Neural crest cell (in vitro differentiated cells): ENCODE measurements around the gene SYTL1. TPM values are rescaled to one million over a fixed set of nuclear protein-coding genes. Genes with fewer than 3 reads are reported as not detected.

ENCODE experiments used
- DNase-seq: peaks from one replicate; pipeline ENCODE4 v3.0.0; 2021; ENCODE audit warnings: low read depth, mixed read lengths, low spot score
- H3K27ac Mint-ChIP-seq: one replicate; pipeline ENCODE4 v1.8.0; 2021; ENCODE audit warnings: mild to moderate bottlenecking, mixed read lengths; ENCODE audit not compliant: unreplicated experiment
- H3K27me3 Mint-ChIP-seq: 2 replicates; pipeline ENCODE4 v1.8.0; 2021; ENCODE audit warnings: low read depth, mild to moderate bottlenecking, mixed read lengths
- H3K36me3 Mint-ChIP-seq: 2 replicates; pipeline ENCODE4 v1.8.0; 2021; ENCODE audit warnings: low read depth, mild to moderate bottlenecking, mixed read lengths
- H3K4me1 Mint-ChIP-seq: 2 replicates; pipeline ENCODE4 v1.8.0; 2021; ENCODE audit warnings: mixed read lengths
- H3K4me3 Mint-ChIP-seq: one replicate; pipeline ENCODE4 v1.8.0; 2021; ENCODE audit warnings: mild to moderate bottlenecking, mixed read lengths
- H3K9me3 Mint-ChIP-seq: 2 replicates; pipeline ENCODE4 v1.8.0; 2021; ENCODE audit warnings: mixed read lengths
- total RNA-seq: library from RNA; stranded (reverse); gene quantifications from 2 replicates; pipeline ENCODE4 v1.2.1, GENCODE V29; 2021
- TF ChIP-seq, protein P1 (sequence below): fragments of 200-600 bp; sonication (generic); conservative IDR thresholded peaks from 2 replicates; pipeline ENCODE4 v1.5.0; 2021; ENCODE audit warnings: antibody characterized with exemption, mild to moderate bottlenecking

The SYTL1 gene
- total RNA-seq, 1 donor from 2014 or later = 0.72 TPM

DNA sequence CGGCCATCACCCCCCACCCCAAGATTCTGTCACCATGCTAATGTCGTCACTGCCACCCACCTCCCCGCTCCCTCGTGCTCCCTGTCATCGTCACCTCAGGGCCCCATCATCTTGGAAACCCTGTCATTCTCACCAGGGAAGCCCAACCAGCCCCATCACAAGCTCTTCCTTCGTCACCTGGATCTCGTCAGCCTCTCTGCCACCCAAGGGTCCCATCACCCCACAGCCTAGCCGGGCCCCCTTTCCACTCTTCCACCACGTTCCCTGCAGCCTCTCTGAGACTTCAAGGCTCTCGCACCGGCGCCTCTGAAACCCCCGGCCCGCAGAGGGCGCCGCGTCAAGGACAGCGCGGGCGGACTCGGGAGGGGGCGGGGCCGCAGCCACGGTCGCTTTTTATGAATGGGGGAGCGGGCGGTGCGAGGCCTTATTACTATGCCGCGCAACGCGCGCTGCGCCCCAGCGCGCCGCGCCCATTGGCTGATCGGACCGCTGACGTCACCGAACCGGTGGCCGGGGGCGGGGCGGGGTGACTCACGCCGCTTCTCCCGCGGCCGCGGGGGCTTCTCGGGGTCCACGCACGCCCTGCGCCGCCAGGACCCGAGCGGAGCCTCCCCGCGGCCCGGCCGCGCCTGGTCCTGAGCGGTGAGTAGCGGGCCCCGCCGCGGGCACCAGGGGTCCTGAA lies 50.4 kb downstream of the SYTL1 start, which contains the start of gene GPR3:
TSS of gene GPR3 (plus strand) at position 527 of the 682 bp plus-strand sequence. CDS start 1,177 bp downstream, outside the sequence.
- Mint-ChIP-seq H3K36me3 (no peaks in the 10 kb centered on the region), H3K4me1 (peaks cover 21% of the 10 kb centered on the region), H3K27ac (peak within 1 kb of the TSS; percentile 94), H3K9me3 (no peaks in the 10 kb centered on the region), H3K4me3 (peak within 1 kb of the TSS; percentile 94), H3K27me3 (peaks cover 3% of the 10 kb centered on the region)
- peak; percentile 84 for DNase-seq
- TF ChIP-seq, protein P1, sequence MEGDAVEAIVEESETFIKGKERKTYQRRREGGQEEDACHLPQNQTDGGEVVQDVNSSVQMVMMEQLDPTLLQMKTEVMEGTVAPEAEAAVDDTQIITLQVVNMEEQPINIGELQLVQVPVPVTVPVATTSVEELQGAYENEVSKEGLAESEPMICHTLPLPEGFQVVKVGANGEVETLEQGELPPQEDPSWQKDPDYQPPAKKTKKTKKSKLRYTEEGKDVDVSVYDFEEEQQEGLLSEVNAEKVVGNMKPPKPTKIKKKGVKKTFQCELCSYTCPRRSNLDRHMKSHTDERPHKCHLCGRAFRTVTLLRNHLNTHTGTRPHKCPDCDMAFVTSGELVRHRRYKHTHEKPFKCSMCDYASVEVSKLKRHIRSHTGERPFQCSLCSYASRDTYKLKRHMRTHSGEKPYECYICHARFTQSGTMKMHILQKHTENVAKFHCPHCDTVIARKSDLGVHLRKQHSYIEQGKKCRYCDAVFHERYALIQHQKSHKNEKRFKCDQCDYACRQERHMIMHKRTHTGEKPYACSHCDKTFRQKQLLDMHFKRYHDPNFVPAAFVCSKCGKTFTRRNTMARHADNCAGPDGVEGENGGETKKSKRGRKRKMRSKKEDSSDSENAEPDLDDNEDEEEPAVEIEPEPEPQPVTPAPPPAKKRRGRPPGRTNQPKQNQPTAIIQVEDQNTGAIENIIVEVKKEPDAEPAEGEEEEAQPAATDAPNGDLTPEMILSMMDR = peak; percentile 62

DNA sequence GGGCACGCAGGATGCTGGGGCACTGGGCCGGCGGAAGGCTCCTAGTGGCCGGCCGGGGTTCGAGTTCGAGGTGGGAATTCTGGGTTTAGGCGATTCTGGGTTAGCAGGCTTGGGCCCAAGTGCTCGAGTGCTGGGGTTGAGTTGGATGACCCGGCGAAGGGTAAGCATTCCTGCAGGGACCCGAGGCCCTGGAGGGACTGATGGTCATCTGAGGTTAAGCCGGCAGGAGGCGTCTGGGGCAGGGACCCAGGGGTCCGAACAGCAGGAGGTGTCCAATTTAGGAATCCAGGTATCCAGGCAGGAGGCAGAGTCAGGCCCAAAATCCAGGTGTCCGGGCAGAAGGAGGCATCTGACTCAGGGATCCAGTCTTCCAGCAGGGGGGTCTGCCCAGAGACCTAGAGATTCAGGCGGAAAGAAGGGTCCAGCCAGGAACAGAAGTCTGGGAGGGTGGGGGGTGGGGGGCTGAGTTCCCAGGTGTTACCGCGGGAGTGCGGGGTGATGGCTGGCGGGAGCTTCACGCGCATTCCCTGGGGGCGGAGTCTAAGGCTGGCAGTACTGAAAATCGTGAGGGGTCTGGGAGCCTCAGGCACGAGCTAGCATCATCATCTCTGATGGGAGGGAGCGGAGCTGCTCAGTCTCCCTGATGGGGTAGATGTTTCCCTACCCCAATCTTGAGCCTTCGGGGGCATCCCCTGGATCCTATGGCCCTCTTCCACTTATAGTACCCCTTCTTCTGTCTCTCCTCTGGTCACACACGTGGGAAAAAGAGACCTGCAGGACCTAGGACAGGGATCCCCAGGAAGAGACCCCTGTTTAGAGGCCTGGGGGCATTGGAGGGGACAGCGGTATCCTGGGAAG lies 51.2 kb downstream of the SYTL1 start:
- no peaks in the 10 kb centered on the region for H3K36me3 Mint-ChIP-seq

DNA sequence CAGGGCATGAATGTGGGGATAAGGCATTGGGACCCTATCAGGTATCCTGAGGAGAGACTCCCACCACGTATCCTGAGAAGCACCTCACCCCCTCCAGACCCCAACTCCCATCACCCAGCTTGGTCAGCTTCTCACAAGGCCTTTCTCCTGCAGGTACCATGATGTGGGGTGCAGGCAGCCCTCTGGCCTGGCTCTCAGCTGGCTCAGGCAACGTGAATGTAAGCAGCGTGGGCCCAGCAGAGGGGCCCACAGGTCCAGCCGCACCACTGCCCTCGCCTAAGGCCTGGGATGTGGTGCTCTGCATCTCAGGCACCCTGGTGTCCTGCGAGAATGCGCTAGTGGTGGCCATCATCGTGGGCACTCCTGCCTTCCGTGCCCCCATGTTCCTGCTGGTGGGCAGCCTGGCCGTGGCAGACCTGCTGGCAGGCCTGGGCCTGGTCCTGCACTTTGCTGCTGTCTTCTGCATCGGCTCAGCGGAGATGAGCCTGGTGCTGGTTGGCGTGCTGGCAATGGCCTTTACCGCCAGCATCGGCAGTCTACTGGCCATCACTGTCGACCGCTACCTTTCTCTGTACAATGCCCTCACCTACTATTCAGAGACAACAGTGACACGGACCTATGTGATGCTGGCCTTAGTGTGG lies 51.9 kb downstream of the SYTL1 start:
- TF ChIP-seq, protein P1 = no peak
- no peak overlapping the region for H3K27ac Mint-ChIP-seq
- H3K4me1 Mint-ChIP-seq = peaks cover 29% of the 10 kb centered on the region
- H3K4me3 Mint-ChIP-seq = peak overlapping the region; percentile 94
- no peak for DNase-seq
- no peaks in the 10 kb centered on the region for H3K36me3 Mint-ChIP-seq
- no peaks in the 10 kb centered on the region for H3K9me3 Mint-ChIP-seq
- peaks cover 2% of the 10 kb centered on the region for H3K27me3 Mint-ChIP-seq

More for the DNA sequence above, 51.2 kb downstream of the SYTL1 start:
- Mint-ChIP-seq H3K27ac (peak overlapping the region; percentile 94), H3K4me1 (peaks cover 25% of the 10 kb centered on the region), H3K9me3 (no peaks in the 10 kb centered on the region), H3K4me3 (peak overlapping the region; percentile 94), H3K27me3 (peaks cover 5% of the 10 kb centered on the region)
- no peak for DNase-seq
- TF ChIP-seq, protein P1 = no peak

DNA sequence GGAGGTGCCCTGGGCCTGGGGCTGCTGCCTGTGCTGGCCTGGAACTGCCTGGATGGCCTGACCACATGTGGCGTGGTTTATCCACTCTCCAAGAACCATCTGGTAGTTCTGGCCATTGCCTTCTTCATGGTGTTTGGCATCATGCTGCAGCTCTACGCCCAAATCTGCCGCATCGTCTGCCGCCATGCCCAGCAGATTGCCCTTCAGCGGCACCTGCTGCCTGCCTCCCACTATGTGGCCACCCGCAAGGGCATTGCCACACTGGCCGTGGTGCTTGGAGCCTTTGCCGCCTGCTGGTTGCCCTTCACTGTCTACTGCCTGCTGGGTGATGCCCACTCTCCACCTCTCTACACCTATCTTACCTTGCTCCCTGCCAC lies 52.4 kb downstream of the SYTL1 start:
- TF ChIP-seq, protein P1 = no peak
- peak overlapping the region; percentile 94 for H3K4me3 Mint-ChIP-seq
- no peak for DNase-seq
- H3K9me3 Mint-ChIP-seq = no peaks in the 10 kb centered on the region
- H3K4me1 Mint-ChIP-seq = peaks cover 34% of the 10 kb centered on the region
- no peak overlapping the region for H3K27ac Mint-ChIP-seq
- no peaks in the 10 kb centered on the region for H3K36me3 Mint-ChIP-seq
- H3K27me3 Mint-ChIP-seq = peaks cover 2% of the 10 kb centered on the region

DNA sequence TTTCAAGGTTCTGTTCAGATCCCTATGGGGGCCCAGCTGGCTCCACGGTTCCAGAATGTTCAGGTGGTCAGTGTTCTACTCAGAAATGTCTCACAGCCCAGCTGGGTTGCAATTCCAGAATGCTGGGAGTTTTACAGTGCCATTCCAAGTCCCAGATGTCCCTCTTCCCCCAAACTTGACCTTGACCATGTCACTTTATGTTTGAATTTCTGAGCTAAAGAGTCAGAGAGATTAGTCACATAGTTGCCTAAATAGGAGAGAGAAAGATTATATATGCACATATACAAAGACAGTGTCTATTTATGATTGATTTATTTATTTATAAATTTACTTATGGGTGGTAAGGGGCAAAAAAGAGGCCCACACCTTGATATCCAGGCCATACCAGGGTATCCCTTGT lies 53.1 kb downstream of the SYTL1 start:
- no peaks in the 10 kb centered on the region for H3K9me3 Mint-ChIP-seq
- H3K27me3 Mint-ChIP-seq = peaks cover 2% of the 10 kb centered on the region
- TF ChIP-seq, protein P1 = no peak
- peak overlapping the region; percentile 94 for H3K4me3 Mint-ChIP-seq
- H3K36me3 Mint-ChIP-seq = no peaks in the 10 kb centered on the region
- no peak for DNase-seq
- H3K4me1 Mint-ChIP-seq = peaks cover 41% of the 10 kb centered on the region
- H3K27ac Mint-ChIP-seq = no peak overlapping the region
